Measurements from ENCODE around the gene ALDH16A1. TPM values are rescaled to one million over a fixed set of nuclear protein-coding genes. Genes with fewer than 3 reads are reported as not detected.

The ALDH16A1 gene
- total RNA-seq, 1 donor from 2014 or later = 24.0 TPM

GRCh38 chr19:49512970-49513745 is 60.1 kb downstream of the ALDH16A1 start:
- DNase-seq (ENCODE audit: low spot score) = no peak

- DNase-seq (ENCODE audit: low spot score) = no peak
Observed at GRCh38 chr19:49513746-49514118, 60.7 kb downstream of the ALDH16A1 start.

- DNase-seq (ENCODE audit: low spot score) = no peak
Observed at GRCh38 chr19:49514151-49514550, 61.1 kb downstream of the ALDH16A1 start.

GRCh38 chr19:49515767-49516166 is 62.7 kb downstream of the ALDH16A1 start:
- no peak for DNase-seq (ENCODE audit: low spot score)

GRCh38 chr19:49518033-49518432 is 65.0 kb downstream of the ALDH16A1 start:
- DNase-seq (ENCODE audit: low spot score) = no peak

Other genes with a start within 250 kb of the ALDH16A1 start
- gene SLC6A16, start 128.0 kb upstream of the ALDH16A1 start, total RNA-seq = 2.2 TPM
- gene CD37, start 117.8 kb upstream of the ALDH16A1 start, total RNA-seq = 11.0 TPM
- 22.9 TPM for gene TEAD2, start 90.8 kb upstream of the ALDH16A1 start, total RNA-seq
- gene DKKL1, start 89.3 kb upstream of the ALDH16A1 start, total RNA-seq = 0.62 TPM
- gene KASH5, start 65.0 kb upstream of the ALDH16A1 start, total RNA-seq = not detected
- gene PTH2, start 29.8 kb upstream of the ALDH16A1 start, total RNA-seq = not detected
- gene GFY, start 27.8 kb upstream of the ALDH16A1 start, total RNA-seq = not detected
- gene SLC17A7, start 11.7 kb upstream of the ALDH16A1 start, total RNA-seq = 0.55 TPM
- 47.4 TPM for gene PIH1D1, start 1.4 kb upstream of the ALDH16A1 start, total RNA-seq
- gene FLT3LG, start 21.0 kb downstream of the ALDH16A1 start, total RNA-seq = 12.7 TPM
- 3,508 TPM for gene RPL13A, start 34.4 kb downstream of the ALDH16A1 start, total RNA-seq
- 1,912 TPM for gene RPS11, start 43.2 kb downstream of the ALDH16A1 start, total RNA-seq
- gene FCGRT, start 59.4 kb downstream of the ALDH16A1 start, total RNA-seq = 106 TPM
- 18.6 TPM for gene RCN3, start 74.8 kb downstream of the ALDH16A1 start, total RNA-seq
- 35.6 TPM for gene NOSIP, start 127.3 kb downstream of the ALDH16A1 start, total RNA-seq
- gene PRRG2, start 128.1 kb downstream of the ALDH16A1 start, total RNA-seq = 13.2 TPM
- 40.6 TPM for gene PRR12, start 138.0 kb downstream of the ALDH16A1 start, total RNA-seq
- 59.1 TPM for gene RRAS, start 186.9 kb downstream of the ALDH16A1 start, total RNA-seq
- 55.7 TPM for gene SCAF1, start 189.0 kb downstream of the ALDH16A1 start, total RNA-seq
- gene IRF3, start 212.6 kb downstream of the ALDH16A1 start, total RNA-seq = 108 TPM
- gene BCL2L12, start 212.7 kb downstream of the ALDH16A1 start, total RNA-seq = 12.6 TPM
- 166 TPM for gene PRMT1, start 224.0 kb downstream of the ALDH16A1 start, total RNA-seq
- 4.1 TPM for gene ADM5, start 236.4 kb downstream of the ALDH16A1 start, total RNA-seq
- gene CPT1C, start 237.9 kb downstream of the ALDH16A1 start, total RNA-seq = 3.1 TPM

All from ureter (tissue), 1 donor.